Astrocyte of the spinal cord (primary cell): ENCODE data around the gene LPP.

Experiments used
- DNase-seq: peaks from one replicate; pipeline ENCODE4 v3.0.0; 2011; ENCODE audit warnings: low read depth, low spot score
- H3K4me3 ChIP-seq: 2 replicates; pipeline ENCODE4 v1.5.1; 2011; ENCODE audit warnings: low read depth, mild to moderate bottlenecking, low read length, moderate library complexity
- in situ Hi-C: cut with HindIII; loops from 2 replicates; pipeline ENCODE4 v1.10.0; 2017; ENCODE audit warnings: low sequenced_read_pairs
- TF ChIP-seq, protein P1 (sequence below): IDR thresholded peaks from 2 replicates; pipeline ENCODE4 v1.5.1; 2012; ENCODE audit warnings: low read depth, mild to moderate bottlenecking, low read length, inconsistent platforms

Gene LPP

DNA sequence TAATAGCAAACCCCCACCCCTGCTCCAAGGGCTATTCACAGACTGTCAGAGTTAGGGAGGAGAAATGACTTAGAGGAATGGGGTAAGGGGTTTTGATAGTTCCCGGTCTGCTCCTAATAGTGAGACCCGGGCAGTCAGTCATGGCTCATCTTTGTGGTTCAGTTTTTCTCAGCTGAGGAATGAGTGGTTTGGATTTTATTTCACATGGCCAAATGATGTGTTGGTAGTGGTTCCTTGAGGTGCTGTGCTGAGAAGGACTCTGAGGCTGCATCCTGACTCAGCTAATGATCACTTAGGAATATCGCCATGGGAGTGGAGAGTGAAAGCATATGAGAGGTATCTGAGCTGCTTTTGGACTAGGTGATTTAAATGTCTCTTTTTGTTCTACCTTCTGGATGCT, 80.2 kb downstream of the LPP start:
- TF ChIP-seq, protein P1, sequence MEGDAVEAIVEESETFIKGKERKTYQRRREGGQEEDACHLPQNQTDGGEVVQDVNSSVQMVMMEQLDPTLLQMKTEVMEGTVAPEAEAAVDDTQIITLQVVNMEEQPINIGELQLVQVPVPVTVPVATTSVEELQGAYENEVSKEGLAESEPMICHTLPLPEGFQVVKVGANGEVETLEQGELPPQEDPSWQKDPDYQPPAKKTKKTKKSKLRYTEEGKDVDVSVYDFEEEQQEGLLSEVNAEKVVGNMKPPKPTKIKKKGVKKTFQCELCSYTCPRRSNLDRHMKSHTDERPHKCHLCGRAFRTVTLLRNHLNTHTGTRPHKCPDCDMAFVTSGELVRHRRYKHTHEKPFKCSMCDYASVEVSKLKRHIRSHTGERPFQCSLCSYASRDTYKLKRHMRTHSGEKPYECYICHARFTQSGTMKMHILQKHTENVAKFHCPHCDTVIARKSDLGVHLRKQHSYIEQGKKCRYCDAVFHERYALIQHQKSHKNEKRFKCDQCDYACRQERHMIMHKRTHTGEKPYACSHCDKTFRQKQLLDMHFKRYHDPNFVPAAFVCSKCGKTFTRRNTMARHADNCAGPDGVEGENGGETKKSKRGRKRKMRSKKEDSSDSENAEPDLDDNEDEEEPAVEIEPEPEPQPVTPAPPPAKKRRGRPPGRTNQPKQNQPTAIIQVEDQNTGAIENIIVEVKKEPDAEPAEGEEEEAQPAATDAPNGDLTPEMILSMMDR = no peak
- H3K4me3 ChIP-seq = no peak overlapping the region
- in situ Hi-C loops = no loop called here
- peak; percentile 68 for DNase-seq

DNA sequence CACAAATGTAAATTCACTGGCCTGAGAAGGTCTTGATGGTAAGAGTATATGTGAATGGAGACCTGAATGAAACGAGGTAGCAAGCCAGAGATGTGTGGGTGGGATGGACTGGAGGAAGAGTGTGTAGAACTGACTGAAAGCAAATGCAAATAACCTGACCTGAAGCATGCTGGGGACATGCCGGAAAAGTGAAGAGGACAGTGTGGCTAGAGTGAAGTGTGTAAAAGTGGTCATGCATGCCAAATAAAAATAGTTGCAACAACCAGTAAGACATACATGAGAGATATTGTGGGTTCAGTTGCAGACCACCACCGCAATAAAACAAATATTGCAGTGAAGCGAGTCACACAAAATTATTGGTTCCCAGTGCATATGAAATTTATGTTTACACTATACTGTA, 82.3 kb downstream of the LPP start:
- TF ChIP-seq, protein P1 = no peak
- H3K4me3 ChIP-seq = no peak overlapping the region
- DNase-seq = no peak
- in situ Hi-C loops = no loop called here

DNA sequence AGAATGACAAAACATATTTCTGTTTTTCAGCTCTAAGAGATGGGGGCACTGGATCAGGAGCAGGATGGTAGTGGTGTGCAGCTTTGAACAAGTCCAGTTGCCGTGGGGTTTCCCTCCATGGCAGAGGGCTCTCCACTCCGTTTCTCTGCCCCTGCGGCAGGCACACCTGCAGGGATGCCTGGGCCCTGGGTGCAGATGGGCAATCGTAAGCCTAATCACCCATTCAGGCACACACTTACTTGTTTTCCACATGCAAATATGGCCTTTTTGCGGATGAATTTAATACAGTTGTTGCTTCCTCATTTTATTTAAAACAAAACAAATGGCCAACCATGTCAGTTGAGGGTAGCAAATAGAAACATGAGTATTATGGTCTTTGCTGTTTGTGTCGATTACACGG, 85.1 kb downstream of the LPP start:
- in situ Hi-C loops = no loop called here
- no peak for DNase-seq
- no peak overlapping the region for H3K4me3 ChIP-seq
- TF ChIP-seq, protein P1 = no peak

DNA sequence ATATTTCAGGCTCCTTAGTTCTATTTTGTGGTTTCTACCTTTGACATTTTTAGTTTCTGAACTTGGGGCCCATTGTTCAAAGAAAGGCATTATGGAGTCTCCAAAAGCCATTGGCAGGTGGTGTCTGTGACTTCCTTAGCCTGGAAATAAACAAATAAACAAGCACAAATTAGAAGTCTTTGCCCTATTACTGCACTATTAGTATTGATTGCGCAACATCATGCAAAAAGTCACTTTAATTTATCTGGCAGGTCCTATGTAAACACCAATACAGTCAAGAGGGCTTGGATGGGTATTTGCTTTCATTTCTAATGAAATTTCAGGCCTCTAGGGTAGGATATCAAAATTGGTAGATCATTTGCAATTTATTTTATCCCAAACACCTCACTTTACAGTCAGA, 85.6 kb downstream of the LPP start:
- in situ Hi-C loops = no loop called here
- DNase-seq = no peak

DNA sequence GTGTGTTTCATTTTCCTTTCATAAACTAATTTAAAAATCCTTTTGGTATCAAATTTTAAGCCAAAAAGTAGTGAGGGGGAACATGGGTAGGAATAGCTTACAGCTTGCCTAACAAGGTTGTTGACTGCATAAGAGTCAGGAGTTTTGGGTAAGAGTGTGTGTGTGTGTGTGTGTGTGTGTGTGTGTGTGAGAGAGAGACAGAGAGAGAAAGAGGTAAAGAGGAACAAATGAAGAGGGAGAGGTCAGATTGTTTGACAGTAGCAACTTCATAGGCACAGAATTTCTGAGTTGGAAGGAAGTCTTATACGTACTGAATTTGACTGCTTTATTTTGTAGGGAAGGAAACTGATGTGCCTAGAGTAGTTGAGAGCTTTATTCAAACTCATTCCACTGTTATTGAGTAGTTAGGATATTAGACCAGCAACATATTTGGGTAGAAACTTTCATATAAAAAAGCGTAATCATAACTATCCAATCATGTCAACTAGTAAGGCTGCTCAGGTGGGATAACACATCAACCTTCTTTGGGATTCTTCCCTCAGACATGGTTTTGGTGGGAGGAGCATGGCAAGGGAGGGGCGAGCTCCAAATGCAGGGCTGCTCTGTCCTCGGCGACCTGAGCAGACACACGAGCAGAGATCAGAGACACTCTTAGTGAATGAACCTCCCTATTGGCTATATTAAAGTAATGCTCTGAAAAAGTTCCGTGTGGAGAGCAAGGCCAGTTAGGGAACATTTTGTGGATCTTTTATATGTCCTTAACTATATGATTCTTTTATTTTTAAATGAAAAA, 86.4 kb downstream of the LPP start:
- TF ChIP-seq, protein P1 = no peak
- no peak for DNase-seq
- no peak overlapping the region for H3K4me3 ChIP-seq
- in situ Hi-C loops = no loop called here

More for the DNA sequence above, 85.6 kb downstream of the LPP start:
- H3K4me3 ChIP-seq = no peak overlapping the region
- TF ChIP-seq, protein P1 = no peak

DNA sequence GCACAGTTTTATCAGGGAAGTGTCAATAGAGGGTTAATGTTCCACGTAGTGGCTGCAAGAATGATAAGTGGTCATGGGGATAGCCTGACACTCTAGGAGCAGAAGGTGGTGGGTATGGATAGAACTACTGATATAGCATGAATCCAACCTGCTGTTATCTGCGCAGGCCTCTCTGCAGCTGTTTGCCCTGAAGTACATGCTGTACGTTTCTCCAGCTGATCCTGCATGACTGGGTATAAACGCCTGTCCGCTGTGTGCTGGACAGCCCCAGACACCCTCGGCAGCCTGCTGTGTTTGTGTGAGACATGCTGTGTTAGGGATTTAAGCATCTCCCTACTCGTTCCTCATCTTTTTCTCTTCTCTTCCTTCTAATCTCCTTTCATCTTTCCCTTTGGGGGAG, 87.1 kb downstream of the LPP start:
- peak; percentile 71 for DNase-seq
- TF ChIP-seq, protein P1 = no peak
- in situ Hi-C loops = no loop called here
- no peak overlapping the region for H3K4me3 ChIP-seq
